ENCODE measurements around the gene FTO. TPM values are rescaled to one million over a fixed set of nuclear protein-coding genes. Genes with fewer than 3 reads are reported as not detected.

Gene FTO
- total RNA-seq, 4 donors from 2014 or later = 70.9 to 89.7 (median 86.8) TPM

DNA sequence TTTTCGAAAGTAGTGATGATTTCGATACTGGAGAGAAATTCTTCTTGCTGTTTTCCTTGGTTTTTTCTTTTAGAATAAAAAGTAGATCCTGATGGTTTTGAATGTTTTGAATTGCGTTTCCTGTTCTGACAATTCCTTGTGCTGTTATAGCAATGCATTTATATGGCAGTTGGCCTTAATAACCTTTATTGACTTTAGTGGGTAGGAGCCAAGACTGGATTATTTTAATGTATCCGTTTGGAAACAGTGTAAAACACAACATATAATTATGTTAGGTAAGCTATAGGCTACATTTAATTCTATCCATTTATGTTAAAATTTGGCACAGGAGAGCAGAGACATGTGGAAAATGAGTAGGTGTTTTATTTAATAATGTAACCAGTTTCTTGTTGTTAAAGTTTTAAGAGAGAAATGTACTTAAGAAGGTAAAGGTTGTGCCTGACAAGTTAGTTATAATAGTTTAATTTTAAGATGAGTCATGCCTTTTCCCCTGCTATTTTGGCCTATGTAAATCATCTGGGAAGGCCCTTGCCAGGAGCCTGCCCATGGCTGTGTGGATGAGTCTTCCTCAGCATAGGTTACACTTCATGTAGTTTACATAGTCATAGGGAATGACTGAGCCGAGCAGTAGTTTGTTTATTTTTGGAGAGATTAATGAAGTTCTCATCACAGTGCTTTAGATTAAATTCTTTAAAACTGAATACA, 189.9 kb downstream of the FTO start:
- ATAC-seq (ENCODE audit: low FRiP score) (peak; percentile 90), DNase-seq (ENCODE audit: low spot score) (no peak)

DNA sequence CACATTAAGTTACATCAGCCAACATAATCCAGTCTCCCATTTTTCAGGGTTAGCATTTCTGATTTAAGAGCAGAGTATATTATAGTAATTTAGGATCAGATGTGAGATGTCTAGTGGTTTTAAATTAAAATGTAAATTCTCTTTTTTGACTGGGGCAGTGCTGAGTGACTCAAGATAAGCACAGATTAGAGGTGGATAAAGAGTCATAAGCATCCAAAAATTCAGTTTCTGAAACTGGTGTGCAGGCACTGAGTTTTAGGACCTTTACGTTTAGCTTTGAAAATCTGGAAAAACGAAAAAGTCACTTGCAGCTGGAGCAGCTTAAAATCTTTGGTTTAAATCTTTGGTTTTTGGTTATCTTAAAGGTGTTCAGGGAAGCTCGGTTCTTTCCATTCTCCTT, 190.7 kb downstream of the FTO start:
- ATAC-seq (ENCODE audit: low FRiP score) = no peak
- no peak for DNase-seq (ENCODE audit: low spot score)
- TF ChIP-seq, protein P1, sequence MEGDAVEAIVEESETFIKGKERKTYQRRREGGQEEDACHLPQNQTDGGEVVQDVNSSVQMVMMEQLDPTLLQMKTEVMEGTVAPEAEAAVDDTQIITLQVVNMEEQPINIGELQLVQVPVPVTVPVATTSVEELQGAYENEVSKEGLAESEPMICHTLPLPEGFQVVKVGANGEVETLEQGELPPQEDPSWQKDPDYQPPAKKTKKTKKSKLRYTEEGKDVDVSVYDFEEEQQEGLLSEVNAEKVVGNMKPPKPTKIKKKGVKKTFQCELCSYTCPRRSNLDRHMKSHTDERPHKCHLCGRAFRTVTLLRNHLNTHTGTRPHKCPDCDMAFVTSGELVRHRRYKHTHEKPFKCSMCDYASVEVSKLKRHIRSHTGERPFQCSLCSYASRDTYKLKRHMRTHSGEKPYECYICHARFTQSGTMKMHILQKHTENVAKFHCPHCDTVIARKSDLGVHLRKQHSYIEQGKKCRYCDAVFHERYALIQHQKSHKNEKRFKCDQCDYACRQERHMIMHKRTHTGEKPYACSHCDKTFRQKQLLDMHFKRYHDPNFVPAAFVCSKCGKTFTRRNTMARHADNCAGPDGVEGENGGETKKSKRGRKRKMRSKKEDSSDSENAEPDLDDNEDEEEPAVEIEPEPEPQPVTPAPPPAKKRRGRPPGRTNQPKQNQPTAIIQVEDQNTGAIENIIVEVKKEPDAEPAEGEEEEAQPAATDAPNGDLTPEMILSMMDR (IDR thresholded peaks at IDR 0.05) = no peak

More for the DNA sequence above, 189.9 kb downstream of the FTO start:
- TF ChIP-seq, protein P1 (IDR thresholded peaks at IDR 0.05) = no peak

DNA sequence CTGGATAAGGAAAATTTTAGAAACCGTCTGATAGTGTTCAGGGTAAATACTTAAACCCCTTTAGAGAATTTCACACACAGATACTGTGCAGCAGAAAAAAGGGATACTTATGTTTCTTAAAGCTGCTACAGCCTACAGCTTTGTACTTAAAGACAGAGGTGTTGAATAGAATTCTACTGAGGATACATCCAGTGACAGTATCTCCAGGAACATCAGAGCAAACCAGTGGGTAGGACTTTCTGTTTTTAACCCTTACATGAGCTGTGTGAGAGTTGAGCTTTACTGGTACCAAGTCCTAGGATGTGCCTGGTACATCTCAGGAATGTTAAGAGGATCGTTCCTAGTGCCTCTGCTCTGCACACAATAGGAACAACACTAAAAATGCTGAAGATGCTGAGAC, 191.5 kb downstream of the FTO start:
- TF ChIP-seq, protein P1 (IDR thresholded peaks at IDR 0.05) = no peak
- DNase-seq (ENCODE audit: low spot score) = no peak
- no peak for ATAC-seq (ENCODE audit: low FRiP score)

DNA sequence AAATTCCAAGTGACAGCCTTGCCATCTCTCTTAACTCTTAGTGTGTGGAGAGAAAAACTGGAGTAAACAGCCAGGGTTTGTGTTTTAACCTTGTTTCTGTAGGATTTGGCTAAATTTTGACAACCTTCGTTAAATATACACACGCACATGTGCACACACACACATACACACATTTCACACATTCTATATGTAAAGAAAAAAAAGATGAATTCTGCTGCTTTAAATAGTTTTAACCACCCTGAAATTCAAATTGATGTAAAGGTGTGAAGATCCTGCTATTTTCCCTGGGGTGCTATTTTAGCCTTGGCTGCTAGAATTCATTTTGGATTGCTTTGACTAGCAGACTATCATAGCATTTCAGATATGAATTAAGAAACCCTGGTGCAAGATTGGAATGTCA, 191.9 kb downstream of the FTO start:
- DNase-seq (ENCODE audit: low spot score) (no peak), ATAC-seq (ENCODE audit: low FRiP score) (no peak)
- TF ChIP-seq, protein P1 (IDR thresholded peaks at IDR 0.05) = no peak

DNA sequence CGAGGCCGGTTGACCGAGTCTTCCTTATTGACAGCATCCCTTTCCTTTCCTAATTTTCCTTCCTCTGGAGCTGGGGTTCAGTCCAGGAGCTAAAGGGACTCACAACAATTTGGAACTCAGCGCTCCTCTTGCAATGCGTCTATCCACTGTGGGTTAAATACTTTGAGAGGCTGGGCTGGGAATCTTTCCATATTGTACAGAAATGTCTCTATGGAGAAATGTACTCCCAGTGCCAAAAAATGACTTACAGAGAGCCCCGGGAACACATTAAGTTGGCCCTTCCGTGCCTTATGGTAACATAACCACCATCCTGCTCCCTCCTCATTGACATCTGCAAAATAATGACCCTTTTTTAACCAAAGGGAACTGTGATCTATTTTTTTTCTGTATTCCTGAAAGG, 192.8 kb downstream of the FTO start:
- TF ChIP-seq, protein P1 (IDR thresholded peaks at IDR 0.05) = no peak
- ATAC-seq (ENCODE audit: low FRiP score) (no peak), DNase-seq (ENCODE audit: low spot score) (no peak)

DNA sequence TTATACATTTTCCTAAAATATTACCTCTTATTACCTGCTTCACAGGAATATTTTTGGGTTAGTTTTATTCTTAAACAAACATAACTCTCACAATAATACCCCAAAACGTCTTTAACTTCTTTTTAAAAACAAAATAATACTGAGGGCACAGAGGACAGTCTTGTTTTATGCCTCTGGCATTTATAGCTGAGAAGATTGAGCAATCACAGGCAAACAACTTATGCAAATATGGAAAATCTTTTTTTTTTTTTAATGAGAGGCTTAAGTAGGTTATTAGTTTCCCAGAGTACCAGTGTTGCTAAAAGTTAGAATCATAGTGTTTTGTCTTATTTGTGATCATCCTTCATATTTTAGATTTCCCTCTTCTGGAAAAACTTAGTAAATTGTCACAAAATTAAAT, 195.0 kb downstream of the FTO start:
- TF ChIP-seq, protein P1 (IDR thresholded peaks at IDR 0.05) = no peak
- ATAC-seq (ENCODE audit: low FRiP score) (peak; percentile 29), DNase-seq (ENCODE audit: low spot score) (no peak)

DNA sequence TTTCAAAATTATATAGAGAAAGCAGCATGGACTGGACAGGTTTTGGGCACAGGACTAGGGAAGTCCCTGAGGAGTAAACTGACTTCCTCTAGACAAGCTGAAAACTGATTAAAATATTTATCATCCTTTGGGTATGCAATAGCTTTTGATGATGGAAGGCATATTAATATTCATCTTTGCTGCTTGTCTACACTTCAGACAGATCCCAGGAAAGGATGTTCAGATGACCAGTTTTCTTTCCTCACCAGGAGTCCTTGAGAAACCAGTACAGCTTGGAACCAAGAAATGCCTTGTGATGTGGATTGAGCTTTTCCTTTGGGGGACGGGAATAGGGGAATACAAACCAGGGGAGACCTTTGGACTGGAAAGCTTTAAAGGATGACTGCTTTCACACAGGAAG, 195.5 kb downstream of the FTO start:
- TF ChIP-seq, protein P1 (IDR thresholded peaks at IDR 0.05) = no peak
- ATAC-seq (ENCODE audit: low FRiP score) (peak; percentile 67), DNase-seq (ENCODE audit: low spot score) (no peak)

All from omental fat pad (tissue), 4 donors.